ENCODE measurements around the gene MORN1.

Gene MORN1

GRCh38 chr1:2372551-2373490 is 18.5 kb downstream of the MORN1 start:
- no peak for DNase-seq

- no peak for DNase-seq
Observed at GRCh38 chr1:2368053-2368744, 23.2 kb downstream of the MORN1 start.

GRCh38 chr1:2363847-2364513 is 27.4 kb downstream of the MORN1 start:
- no peak for DNase-seq

GRCh38 chr1:2360588-2361364 is 30.6 kb downstream of the MORN1 start:
- no peak for DNase-seq

- DNase-seq: no peak
Observed at GRCh38 chr1:2358651-2359640, 32.4 kb downstream of the MORN1 start.

GRCh38 chr1:2358072-2358471 is 33.3 kb downstream of the MORN1 start:
- DNase-seq: no peak

- no peak for DNase-seq
Observed at GRCh38 chr1:2356911-2357845, 34.2 kb downstream of the MORN1 start.

- no peak for DNase-seq
Observed at GRCh38 chr1:2356401-2356800, 35.0 kb downstream of the MORN1 start.

- no peak for DNase-seq
Observed at GRCh38 chr1:2355373-2356261, 35.7 kb downstream of the MORN1 start.

- no peak for DNase-seq
Observed at GRCh38 chr1:2354511-2355372, 36.6 kb downstream of the MORN1 start.

GRCh38 chr1:2353551-2354438 is 37.6 kb downstream of the MORN1 start:
- no peak for DNase-seq

- DNase-seq: no peak
Observed at GRCh38 chr1:2352897-2353550, 38.3 kb downstream of the MORN1 start.

- DNase-seq: no peak
Observed at GRCh38 chr1:2352341-2352896, 38.9 kb downstream of the MORN1 start.

- DNase-seq: no peak
Observed at GRCh38 chr1:2351723-2352122, 39.6 kb downstream of the MORN1 start.

GRCh38 chr1:2350911-2351655 is 40.3 kb downstream of the MORN1 start:
- no peak for DNase-seq

GRCh38 chr1:2350501-2350900 is 40.9 kb downstream of the MORN1 start:
- DNase-seq: no peak

Measured in activated CD8-positive, alpha-beta memory T cell treated with anti-CD3 and anti-CD28 coated beads, Interleukin-2, amount 50 U/mL, for 48 hours (primary cell).